COLO829 (cell line): Measurements from ENCODE around the gene UBAP2.

ENCODE experiments used
- DNase-seq: peaks from one replicate; pipeline ENCODE4 v3.0.0; 2012; ENCODE audit warnings: low spot score

UBAP2 gene

DNA sequence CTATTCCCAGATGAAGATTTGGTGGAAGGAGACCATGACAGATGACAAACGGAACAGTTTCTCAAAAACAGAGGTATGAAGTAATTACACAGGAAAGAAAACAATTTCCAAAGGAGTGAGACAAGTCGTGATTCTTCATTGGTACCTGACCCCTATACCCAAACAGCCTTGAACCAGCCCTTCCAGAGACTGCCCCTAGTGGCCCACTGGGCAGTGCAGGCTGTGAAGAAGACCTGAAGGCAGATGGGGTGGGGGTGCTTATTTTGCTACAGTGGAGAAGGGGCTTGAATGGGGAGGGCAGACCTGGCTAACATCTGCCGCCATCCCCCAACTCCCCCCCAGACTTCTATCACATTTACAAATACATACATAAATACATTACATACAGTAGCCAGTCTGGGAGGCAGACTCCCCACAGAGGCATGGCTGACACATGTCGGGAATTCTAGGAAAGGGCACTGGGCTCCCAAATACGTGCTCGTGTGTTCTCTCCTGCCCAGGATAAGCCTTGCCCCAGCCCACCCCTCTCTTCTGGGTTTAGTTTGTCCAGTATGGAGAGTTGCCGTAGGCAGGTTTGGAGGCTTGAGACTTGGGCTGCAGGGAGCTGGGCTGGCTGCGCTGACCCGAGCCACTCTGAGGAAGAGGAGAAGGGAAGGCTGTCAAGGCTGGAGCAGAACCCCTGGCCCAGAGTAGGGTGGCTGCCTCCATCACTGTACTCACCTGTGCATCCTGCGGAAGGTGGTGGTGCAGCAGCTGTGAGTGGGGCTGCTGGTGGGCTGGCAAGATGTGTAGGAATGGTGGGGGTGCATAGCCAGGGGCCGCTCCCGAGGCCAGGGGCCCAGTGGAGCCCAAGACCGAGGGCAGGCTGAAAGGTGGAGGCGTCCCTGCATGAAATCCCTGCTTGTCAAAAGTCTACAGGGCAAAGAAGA lies 126.5 kb downstream of the UBAP2 start:
- peak; percentile 35 for DNase-seq

DNA sequence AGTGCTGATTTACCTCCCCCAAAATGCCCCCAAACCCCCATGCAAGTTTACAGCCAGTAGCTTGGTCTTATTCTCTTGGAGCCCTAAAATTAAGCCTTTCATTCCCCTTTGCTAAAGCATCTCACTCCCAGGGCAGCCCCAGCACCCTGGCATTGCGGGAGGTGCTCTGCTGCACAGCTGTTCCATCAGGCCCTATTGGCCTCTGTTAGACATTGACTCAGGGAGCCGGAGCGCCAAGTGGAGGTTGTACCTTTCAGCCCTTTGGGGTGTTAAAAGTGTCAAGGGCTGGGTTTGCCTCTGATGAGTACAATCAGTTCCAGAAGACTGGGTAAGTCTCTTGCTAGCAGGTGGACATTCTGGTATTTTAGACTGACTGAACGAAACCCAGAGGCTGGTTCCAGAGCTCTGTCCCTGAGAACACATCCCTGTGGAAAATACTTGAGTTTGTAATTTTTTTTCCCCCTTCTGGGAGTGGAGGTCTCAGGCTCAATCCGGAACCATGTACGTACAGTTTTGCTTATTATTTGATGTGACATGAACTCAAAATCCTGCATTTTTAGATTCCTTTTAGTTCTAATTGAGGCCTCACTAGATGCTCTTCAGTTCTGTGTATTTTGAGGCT lies 129.3 kb downstream of the UBAP2 start:
- no peak for DNase-seq

DNA sequence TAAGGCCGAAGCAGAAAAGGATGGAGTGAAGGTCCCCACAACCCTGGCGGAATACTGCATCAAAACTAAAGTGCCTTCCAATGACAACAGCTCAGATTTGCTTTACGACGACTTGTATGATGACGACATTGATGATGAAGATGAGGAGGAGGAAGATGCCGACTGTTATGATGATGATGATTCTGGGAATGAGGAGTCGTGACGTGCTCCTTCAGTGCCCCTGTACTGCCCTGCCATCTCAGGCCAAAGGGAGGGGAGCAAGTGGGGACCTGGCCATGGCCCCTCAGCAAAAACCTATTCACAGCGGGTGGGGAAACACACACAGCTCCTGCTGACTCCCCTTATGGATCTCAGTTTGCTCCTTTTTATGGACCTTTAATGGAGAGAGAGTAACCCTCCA lies 131.7 kb downstream of the UBAP2 start:
- no peak for DNase-seq

DNA sequence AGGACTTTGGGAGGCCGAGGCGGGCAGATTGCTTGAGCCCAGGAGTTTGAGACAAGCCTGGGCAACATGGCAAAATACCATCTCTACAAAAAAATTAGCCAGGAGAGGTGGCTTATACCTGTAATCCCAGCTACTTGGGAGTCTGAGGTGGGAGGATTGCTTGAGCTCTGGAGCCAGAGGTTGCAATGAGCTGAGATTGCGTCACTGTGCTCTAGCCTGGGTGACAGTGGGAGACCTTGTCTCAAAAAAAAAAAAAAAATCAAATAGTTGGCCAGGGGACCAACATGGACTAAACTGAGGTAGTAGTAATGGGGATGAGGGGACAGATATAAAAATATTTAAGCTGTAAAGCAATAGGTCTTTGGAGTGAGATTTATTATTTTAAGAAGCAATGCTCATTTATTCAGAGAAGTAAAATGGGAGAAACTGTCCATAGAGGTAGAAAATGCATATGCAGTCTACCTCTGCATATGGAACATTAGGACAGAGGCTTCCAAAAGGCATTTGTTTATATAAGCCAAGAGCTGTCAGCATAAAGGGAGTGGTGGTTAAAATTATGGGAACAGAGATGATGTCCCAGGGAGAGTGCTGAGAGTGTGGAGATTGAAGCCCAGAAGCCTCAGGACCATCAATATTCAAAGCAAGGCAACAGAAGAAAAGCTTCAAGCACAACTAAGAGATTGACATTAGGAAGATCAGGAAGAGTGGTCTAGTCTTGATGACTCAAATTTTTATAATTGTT lies 133.6 kb downstream of the UBAP2 start:
- DNase-seq, result no peak

DNA sequence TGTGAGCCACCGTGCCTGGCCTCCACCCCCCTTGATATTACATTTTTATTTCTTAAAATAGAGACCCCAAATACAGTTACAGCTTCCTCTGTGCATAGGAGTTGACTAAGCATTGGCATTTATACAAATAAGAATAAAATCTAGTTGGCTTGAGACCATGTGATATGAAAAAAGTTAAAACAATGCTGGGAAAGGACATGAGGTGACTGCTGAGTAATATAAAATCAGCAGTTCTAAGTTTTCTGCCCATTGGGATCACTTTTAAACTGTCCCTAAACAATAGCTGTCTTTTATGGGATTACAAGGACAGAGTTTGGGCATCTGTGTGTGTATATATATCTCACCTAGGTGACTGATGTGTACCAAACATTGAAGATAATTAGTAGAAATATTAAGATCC lies 135.1 kb downstream of the UBAP2 start:
- no peak for DNase-seq

DNA sequence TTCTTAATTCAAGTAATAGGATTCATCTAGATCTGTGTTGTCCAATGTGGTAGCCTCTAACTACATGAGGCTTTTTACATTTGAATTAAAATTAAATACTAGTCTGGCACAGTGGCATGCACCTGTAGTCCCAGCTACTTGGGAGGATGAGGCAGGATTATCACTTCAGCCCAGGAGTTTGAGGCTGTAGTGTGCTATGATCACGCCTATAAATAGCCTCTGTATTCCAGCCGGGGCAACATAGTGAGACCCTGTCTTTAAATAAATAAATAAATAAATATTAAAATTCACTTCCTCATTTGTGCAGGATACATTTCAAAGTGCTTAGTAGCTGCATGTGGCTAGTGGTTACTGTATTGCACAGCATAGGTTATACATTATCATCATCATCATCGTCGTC lies 139.9 kb downstream of the UBAP2 start:
- no peak for DNase-seq

DNA sequence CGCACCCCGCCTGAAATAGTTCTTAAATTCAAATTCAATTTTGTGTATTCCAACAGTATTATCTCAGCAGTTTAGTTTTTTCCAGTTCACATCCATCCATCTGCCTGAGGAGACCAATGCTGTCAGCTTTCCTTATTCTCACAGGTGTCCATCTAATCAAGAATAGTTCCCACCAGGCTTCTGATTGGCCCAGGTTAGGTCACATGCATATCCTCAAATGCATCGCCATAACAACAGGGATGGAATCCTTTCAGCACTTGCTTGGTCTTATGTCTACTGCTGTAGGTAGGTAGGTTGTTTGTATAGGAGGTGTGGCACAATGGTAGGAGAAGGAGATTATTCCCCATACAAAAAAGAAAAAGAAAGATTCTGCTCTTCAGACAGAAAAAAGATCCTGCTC lies 140.6 kb downstream of the UBAP2 start:
- no peak for DNase-seq

DNA sequence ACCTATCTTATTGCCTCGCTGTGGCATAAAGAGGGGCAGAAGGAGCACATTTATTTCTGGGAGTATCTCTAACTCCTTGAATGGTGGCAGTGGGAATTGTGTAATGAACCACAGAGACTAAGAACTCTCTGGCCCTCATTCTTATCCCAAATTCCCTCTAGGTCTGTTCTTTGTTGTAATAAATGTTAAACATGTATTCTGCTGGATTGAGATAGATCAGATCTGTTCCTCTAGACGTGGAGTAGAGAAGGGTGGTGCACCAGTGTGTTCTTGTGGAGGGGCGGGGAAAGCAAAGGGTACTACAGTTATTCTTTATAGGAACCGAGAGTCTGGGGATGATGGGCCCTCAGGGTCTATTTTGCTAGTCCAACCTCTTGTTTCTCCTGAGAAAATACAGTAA lies 141.3 kb downstream of the UBAP2 start:
- DNase-seq, result no peak

DNA sequence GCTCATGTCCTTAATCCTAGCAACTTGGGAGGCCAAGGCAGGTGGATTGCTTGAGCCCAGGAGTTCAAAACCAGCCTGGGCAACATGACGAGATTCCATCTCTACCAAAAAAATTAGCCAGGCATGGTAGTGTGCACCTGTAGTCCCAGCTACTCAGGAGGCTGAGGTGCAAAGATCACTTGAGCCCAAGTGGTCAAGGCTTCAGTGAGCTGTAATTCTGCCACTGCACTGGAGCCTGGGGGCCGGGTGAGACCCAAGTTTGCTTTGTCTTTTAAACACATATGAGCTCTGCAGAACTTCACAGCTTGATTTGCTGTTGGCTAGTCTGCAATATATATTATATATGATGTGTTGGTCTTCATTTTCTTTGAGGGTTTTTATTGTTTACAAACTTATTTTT lies 141.9 kb downstream of the UBAP2 start:
- no peak for DNase-seq

DNA sequence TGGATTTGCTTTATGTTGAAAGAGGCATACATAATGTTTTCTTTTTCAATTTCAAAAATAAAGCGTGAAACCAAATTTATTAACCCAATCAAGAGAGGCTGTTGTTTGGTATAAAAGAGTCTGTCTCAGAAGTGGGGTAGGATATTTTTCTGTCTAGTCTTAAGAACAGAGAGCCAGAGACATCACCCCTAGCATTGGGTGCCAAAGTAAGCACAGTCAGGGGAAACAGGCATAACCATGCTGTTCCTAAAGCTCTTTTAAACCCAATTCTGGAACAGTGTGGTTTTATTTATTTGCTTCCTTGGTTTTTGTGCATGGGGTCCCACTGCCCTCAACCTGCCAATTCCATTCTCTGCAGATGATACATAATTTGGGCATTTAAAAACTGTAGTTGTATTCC lies 143.6 kb downstream of the UBAP2 start:
- DNase-seq, result no peak

DNA sequence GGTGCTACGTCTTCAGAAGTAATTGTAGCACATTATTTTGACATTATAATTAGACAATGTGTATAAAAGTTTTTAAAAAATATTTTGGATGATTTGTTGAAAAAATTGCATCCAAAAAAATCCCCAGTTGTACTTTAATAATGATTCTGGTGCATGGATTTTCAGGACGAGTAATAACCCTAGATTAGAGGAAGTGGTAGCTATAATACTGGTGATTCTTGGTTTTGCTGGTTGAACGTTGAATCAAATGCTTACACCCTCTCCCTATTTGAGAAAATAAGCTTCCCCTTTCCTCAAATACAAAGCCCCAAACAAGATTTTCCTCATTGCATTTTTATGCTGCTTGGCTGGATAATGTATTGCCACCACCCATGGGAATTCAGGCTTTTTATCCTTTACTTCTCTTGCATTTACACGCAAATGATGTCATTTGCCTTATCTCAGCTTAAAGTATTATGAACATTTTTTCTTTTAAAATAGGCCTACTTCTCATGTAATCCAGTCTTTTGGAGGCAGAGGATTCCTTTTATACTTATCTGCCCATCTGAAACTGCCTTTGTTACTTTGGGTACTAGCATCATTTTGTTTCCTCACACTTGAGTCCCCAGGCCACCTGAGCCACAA lies 145.4 kb downstream of the UBAP2 start:
- DNase-seq, result no peak

DNA sequence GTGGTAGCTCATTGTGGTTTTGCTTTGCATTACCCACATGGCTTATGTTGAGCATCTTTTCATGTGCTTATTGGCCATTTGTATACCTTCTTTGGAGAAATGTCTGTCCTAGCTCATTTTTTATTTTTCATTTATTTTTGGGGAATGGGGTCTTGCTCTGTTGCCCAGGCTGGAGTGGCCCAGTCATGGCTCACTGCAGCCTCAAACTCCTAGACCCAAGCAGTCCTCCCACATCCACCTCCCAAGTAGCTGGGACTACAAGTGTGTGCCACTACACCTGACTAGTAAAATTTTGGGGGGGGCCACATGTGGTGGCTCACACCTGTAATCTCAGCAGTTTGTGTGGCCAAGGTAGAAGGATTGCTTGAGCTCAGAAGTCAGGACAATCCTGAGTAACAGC lies 154.4 kb downstream of the UBAP2 start:
- no peak for DNase-seq

DNA sequence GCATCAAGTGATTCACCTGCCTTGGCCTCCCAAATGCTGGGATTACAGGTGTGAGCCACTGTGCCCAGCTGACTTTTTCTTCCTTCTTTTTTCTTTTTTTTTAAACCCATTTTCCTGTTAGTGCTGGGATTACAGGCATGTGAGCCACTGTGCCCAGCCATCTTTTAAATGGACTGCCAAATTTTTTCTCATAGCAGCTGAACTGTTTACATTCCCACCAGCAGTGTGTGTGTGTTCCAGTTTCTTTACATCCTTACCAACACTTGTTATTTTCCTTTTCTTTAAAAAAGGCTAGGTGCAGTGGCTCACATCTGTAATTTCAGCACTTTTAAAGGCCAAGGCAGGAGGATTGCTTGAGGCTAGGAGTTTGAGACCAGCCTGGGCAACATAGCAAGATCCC lies 154.8 kb downstream of the UBAP2 start:
- DNase-seq, result no peak

DNA sequence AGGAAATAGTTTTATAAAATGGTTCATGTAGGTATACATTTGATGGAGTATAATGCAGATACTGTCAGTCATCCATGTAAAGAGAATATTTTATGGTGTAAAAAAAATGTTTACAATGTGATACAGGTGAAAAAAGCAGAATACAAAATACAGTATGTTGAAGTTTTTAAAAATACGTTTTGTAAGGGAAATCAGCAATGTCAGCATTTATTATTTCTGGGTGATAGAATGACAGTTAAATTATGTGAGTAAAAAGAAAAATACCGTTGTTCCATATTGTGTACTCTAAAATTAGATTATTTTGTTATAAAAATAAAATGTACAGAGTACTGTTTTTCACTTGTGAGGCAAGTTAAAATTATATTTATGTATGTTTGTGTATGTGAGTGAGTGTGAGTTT lies 162.7 kb downstream of the UBAP2 start:
- no peak for DNase-seq

DNA sequence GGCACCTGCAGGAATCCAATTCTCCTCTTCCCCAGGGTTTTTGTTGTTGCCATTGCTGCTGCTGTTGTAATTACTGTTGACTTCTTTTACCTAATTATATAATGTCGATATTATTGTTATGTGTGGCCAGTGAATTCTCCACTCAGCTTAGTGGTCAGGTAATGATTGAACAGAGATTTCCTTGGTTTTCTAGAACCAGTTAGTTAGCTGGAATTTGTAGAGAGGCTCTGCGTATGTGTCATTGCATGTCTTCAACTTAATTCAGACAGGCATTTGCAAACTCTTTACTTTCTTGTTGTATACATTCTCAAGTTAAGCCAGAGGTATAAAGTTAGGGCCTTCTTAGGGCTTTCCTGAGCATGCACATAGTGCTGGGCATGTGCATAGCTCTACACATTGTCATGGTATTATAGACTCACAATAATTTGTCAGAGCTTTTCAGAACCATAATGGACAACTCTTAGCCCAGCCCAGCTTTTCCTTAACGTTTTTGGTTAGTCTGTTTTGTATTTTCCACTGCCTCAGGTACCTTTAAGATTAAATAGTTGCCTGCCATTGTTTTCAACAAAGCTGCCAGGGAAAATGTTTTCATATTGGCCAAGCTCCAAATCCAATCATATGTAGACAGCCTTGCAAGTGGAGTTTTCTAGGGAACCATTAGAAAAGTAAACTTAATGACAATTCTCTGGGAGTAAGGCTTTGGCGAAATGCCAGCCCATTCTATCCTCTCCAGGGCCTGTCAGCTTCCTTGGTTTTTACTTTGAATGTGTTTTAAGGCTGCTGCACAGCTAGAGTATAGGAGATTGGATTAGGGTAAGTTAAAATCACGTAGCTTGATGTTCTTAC lies 163.6 kb downstream of the UBAP2 start:
- DNase-seq, result no peak

DNA sequence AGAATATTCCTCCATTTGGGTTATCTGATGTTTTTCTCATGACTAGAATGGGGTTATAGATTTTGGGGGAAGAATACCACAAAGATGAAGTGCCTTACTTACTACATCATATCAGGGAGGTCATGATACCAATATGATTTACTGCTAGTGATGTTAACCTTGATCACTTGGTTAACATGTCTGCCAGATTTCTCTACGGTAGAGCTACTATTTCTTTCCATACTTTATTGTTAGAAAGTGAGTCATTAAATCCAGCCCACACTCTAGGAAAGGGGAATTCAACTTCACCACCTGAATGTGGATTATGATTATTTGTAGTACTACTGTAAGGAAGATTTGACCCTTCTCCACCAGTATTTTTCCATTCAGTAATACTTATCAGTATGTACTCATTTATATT lies 167.1 kb downstream of the UBAP2 start:
- DNase-seq, result no peak

DNA sequence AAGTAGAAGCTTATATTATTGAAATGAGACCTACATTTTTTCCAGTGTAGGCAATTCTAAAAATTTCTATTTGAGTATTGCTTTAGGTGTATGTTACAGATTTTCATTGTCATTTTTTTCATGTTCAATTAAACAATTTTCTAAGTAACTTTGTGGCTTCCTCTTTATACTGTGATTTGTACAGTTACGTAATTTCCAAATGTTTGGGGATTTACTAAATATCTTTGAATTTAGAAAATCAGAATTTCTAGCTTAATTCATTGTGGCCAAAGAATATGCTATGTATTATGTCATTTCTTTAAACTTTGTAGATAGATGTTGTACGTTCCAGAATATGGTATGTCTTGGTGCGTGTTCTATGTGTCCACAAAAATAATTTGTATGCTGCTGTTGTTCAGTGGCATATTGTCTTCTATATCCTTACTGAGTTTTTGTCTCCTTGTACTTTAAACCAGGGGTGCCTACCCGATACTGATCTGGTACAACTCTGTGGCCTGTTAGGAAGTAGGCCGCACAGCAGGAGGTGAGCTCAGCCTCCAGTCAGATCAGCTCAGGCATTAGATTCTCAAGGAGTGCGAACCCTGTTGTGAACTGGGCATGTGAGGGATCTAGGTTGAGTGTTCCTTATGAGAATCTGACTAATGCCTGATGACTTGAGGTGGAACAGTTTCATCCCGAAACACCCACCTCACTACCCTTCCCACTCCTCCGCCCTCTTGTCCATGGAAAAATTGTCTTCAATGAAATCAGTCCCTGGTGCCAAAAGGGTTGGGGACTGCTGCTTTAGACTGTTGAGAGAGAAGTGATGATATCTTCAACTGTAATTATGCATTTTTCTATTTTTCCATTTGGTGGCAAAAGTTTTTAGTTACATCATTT lies 168.2 kb downstream of the UBAP2 start:
- DNase-seq, result no peak

DNA sequence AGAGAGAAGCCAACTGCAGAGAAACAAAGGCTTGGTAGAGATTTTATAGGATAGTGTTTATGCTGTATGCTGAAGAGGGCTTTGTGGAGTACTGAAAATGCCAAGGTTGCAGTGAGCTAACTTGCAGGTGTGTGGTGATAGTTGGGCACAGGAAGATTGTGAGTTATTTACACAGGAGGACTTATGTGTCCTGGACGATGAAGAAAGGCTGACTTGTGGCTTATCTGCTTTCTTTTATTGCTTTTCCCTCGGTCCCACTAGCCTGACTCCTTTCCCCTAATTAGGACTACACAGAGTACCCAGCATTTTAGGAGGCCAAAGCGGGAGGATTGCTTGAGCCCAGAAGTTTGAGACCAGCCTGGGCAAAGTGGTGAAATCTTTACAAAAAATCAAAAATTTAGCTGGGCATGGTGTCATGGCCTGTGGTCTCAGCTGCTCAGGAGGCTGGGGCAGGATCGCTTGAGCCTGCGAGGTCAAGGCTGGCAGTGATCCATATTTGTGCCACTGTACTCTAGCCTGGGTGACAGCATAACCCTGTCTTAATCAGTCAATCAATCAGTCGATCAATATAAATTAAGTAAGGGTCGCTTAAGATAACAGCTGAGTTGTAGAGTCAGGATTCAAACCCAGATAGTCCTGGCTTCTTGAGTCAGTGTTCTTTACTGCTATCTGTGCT lies 169.9 kb downstream of the UBAP2 start:
- no peak for DNase-seq

DNA sequence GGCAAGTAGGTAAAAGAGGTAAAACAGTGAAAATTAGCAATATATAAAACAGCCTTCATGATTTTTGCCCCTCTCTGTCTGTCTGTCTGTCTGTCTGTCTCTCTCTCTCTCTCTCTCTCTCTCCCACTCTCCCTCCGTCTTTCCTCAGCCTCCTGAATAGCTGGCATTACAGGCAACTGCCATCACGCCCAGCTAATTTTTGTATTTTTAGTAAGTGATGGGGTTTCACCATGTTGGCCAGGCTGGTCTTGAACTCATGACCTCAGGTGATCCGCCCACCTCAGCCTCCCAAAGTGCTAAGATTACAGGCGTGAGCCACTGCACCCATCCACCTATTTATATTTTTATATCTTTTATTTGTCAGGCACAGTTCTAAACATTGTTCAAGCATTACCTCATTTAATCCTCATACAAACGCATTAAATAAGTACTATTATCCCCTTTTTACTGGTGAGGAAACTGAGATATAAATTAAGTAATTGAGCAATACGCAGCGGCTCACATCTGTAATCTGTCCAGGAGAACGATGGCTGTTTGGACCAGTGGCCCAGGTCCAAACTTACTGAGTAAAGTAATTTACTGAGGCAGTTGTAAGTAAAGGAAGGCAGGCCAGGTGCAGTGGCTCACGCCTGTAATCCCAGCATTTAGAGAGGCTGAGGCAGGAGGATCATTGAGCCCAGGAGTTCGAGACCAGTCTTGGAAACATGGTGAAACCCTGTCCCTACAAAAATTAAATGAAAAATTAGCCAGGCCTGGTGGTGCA lies 170.8 kb downstream of the UBAP2 start:
- no peak for DNase-seq
